GM18517 (cell line): ENCODE data around the gene IRAK3.
"Not testable (repeated sequence)": the region's sequence is repeated elsewhere in the genome, so short reads cannot be mapped to it uniquely, and the experiment has no call there.

Source experiments
- ATAC-seq: cut with Tn5 transposase; IDR thresholded peaks from one replicate; pipeline ENCODE4 v1.9.1; 2021; ENCODE audit warnings: mild to moderate bottlenecking, moderate library complexity; ENCODE audit not compliant: unreplicated experiment

IRAK3 gene

GRCh38 chr12:66206141-66206540 lies 17.1 kb downstream of the IRAK3 start:
- ATAC-seq: no peak

- ATAC-seq: no peak
These were observed 21.8 kb downstream of the IRAK3 start for GRCh38 chr12:66210840-66211239.

GRCh38 chr12:66211573-66211972 lies 22.6 kb downstream of the IRAK3 start:
- ATAC-seq: not testable (repeated sequence)

GRCh38 chr12:66213011-66213410 lies 24.0 kb downstream of the IRAK3 start:
- not testable (repeated sequence) for ATAC-seq

- ATAC-seq: no peak
These were observed 28.4 kb downstream of the IRAK3 start for GRCh38 chr12:66217342-66217917.

GRCh38 chr12:66228462-66228861 lies 39.4 kb downstream of the IRAK3 start:
- ATAC-seq: no peak

GRCh38 chr12:66232263-66232662 lies 43.2 kb downstream of the IRAK3 start:
- ATAC-seq: peak; percentile 69

GRCh38 chr12:66234037-66234693 lies 45.2 kb downstream of the IRAK3 start:
- peak; percentile 59 for ATAC-seq

- ATAC-seq: not testable (repeated sequence)
These were observed 46.0 kb downstream of the IRAK3 start for GRCh38 chr12:66234773-66235625.

- no peak for ATAC-seq
These were observed 46.7 kb downstream of the IRAK3 start for GRCh38 chr12:66235626-66236281.

GRCh38 chr12:66236282-66236675 lies 47.3 kb downstream of the IRAK3 start:
- not testable (repeated sequence) for ATAC-seq

- no peak for ATAC-seq
These were observed 48.0 kb downstream of the IRAK3 start for GRCh38 chr12:66236969-66237368.

GRCh38 chr12:66237505-66238175 lies 48.6 kb downstream of the IRAK3 start:
- no peak for ATAC-seq

GRCh38 chr12:66239295-66239694 lies 50.3 kb downstream of the IRAK3 start:
- no peak for ATAC-seq

- no peak for ATAC-seq
These were observed 51.2 kb downstream of the IRAK3 start for GRCh38 chr12:66240096-66240820.

GRCh38 chr12:66241061-66242043 lies 52.3 kb downstream of the IRAK3 start:
- no peak for ATAC-seq

GRCh38 chr12:66242311-66242710 lies 53.3 kb downstream of the IRAK3 start:
- no peak for ATAC-seq

- no peak for ATAC-seq
These were observed 54.9 kb downstream of the IRAK3 start for GRCh38 chr12:66243911-66244310.

GRCh38 chr12:66244446-66244845 lies 55.4 kb downstream of the IRAK3 start:
- no peak for ATAC-seq
